Forelimb muscle (tissue), 1 donor: ENCODE measurements around the gene PCGF2. TPM values are rescaled to one million over a fixed set of nuclear protein-coding genes. Genes with fewer than 3 reads are reported as not detected.
"Not testable (repeated sequence)": the region's sequence is repeated elsewhere in the genome, so short reads cannot be mapped to it uniquely, and the experiment has no call there.

Experiments used
- DNase-seq: peaks from one replicate; pipeline ENCODE4 v3.0.0-alpha.2; 2013; ENCODE audit warnings: low read depth
- polyA plus RNA-seq: library from polyadenylated mRNA; unstranded; fragments of 120-200 nt; gene quantifications from one replicate; pipeline ENCODE4 v1.2.1, GENCODE V29; 2013; ENCODE audit not compliant: insufficient read length

Gene PCGF2
- polyA plus RNA-seq, 1 donor, result 30.6 TPM

DNA sequence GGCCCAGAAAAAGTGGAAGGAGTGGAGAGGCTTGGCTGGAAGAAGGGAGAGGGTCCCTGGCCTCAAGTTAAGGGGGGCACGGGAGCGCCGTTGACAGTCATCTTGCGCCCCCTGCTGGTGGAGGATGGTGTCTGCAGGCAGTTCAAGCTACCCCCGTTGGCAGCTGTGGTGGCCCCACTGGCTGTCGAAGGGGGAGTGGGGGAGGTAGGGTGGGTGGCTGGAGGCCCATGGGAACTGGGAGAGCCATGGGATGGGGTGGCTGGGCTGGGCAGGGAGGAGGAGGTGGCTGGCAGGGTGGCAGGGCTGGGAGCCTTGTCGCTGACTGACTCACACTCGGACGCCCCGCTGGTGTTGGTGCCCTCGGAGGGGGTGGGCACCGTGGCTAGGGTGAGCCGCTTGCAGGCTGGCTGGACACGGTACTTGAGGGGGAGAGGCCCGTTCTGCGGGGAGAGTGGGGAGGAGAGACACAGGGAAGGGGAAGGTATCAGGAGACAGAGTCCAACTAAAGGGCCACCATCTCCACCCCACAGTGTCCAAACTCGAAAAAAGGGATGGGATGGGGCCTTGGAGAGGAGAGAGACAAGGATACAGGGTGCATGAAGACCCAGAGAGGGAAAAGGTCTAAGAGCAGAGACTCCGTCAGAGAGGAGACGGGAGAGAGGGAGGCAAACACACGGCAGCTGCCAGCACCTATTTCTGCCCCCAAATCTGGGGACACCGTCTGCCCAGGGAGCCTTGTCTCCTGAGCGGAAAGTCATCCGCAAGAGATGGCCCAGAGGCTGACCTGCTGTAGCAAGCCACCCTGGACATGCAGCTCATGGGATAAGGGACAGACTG, 12.8 kb downstream of the PCGF2 start:
- no peak for DNase-seq

DNA sequence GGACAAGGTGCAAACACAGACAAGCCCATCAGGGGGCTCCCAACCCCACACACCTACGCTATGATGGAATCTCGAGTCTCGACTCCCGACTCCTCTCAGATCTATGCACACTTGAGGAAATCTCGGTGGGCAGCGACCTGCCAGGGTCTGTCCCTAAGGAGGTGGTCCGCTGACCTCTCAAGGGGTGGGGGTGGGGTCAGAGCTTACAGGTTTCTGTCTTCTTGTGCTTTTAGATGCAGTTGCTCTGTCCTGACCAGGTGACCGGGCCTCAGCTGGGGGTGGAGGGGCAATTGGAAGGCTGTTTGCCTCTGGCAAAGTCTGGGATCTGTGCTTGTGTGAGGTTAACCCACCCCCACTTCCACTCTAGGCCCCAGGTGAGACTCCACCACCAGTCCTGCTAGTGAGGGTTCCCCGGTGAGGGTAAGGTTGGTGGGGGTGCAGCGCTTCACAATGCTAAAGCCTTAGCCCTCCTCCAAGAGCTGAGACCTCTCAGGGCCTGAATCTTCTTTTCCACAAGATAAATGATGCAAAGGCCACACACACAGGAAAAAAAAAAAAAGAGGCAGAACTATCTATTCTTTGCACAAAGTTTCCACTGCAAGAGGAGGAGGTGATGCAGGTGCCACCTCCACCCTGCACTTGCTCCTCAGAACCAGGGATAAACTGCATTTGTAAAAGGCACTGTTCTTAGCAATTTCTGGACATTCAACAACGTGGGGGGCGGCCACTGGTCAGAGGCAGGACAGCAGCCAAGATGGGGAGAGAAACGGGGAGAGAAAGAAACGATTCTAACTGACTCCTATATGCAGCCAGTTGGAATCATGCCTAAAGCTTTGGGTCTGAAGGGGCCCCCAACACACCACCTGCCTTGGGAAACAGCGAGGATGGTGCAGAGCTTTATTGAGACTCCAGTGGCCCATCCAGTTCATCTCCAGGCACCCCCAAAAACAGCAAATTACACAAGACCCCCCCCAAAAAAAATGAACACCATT, 13.9 kb downstream of the PCGF2 start:
- DNase-seq, result no peak

DNA sequence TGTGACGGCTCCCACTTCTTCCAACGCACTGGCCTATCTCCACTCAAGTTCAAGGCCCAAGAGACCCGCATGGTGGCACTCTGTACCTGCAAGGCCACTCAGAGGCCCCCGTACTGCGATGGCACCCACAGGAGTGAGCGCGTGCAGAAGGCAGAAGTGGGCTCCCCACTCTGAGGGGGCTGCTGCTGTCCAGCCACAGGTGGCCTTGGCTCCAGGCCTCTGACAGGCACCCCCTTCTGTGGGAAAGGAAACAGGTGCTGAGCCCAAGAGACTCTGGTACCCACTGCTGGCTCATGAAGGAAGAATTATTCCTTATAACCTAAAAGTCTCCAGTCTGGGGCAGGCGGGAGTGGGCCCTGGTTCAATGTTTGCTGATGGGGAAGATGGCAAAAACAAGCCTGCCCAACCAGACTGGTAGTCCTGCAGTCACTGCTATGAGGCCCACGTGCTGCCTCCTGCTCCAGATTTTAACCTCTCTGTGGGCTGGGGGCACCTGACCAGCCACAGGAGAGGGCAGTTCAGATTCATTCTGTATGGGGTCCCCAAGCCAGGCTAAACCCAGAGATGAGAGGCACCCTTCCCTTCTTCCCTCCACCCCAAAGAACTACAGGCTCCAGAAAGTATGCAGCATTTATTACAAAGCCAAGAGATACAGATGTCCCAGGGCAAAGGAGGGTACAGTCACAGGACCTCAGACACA, 14.7 kb downstream of the PCGF2 start:
- DNase-seq, result no peak

DNA sequence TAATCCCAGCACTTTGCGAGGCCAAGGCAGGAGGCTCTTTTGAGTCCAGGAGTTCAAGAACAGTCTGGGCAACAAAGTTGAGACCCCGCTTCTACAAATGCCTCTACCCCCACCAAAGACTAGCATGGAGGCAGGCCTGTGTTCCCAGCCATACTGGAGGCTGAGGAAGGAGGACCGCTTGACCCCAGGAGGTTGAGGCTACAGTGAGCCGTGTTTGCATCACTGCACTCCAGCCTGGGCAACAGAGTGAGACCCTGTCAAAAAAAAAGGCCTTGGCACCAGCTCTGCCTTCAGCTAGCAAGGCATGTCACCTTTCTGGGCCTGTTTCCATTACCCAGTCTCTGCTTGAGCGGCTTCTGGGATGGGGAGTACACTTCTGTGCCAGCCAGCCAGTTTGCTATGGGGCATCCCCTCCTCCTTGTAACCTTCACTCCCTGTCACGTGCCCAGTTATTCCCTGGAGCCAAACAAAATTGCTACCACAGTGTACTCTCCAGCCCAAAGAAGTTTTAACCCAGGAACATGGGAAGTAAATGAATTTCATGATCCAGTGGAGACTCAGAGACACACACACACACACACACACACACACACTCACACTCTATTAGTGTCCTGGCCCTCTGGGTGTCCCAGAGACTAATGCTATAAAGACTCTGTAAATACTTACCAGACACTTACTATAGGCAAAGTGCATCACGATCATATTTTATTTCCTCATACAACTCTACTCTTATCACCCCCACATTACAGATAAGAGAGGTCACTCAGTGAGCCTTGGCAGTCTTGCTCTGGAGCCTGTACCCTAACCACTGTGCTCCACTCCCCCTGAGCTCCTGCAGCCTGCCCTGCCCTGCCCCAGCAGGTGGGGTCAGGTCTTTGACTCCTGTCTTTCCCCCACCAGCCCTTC, 15.5 kb downstream of the PCGF2 start:
- DNase-seq, result no peak

DNA sequence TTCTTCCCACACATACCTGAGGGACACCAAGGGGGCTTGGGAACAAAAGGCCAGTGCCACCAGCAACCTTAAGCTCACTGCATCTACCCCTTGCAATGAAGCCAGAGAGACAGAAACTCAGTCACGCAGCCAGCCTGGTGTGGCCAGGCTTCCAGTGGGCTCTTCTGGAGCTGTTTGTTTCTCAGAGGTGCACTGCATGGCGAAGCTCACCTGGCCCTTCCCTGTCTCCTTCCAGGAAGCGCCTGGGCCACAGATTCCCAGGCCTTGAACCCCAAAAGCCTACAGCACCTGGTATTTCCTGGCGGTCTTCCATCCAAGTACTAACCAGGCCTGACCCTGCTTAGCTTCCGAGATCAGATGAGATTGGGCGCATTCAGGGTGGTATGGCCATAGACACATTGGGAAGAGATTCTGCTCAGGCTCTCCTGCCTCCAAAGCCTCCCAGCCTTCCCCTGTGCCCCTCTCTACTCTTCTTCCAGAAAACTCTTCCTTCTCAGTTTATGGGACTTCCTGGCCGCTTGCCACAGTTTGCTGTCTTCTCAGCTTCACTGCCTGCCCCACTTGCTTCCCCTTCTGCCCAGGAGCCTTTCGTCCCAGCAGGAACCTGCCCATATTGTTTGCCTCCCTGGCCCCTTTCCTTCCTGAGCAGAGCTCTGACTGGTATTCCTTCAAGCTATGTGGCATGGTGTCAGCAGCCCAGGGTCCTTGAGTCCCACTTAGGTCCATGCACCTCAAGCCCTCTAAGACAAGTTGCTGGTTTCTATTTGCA, 16.4 kb downstream of the PCGF2 start:
- no peak for DNase-seq

DNA sequence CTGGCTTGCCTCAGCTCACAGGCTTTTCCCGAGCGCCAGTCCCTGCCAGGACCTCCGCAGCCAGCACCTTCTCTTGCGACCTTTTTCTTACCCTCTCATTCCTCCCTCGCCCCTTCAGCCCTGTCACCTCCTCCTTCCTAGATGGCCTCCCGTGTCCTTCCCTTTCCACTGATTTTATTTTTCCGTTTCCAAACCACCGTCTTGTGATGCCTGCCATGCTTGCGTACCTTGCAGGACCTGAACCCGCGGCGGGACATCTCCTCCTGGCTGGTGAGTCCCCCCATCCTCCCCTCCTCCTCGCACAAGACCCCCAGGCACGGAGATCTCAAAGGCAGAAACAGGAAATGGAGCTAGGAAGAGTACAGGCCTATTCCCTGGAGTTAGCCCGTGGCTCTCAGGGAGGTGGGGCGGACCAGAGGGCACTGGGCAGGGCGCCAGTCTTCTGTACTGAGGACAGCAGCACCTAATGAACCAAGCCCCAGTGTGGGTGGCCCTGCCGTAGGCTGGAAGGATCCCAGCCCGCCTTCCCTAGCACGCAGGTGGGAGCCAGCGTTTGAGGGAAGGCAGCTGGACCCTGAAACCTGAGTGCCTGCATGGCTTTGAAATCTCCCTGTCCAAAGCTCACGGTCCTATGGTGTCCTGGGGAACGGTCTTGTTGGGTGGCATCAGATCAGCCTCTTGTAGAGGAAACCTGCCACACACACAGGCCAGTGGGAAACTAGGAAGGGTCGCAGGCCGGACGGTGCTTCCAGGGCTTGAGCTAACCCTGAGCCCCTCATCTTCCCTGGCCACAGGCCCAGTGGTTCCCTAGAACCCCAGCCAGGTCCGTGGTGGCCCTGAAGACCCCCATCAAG, 17.4 kb downstream of the PCGF2 start:
- no peak for DNase-seq

DNA sequence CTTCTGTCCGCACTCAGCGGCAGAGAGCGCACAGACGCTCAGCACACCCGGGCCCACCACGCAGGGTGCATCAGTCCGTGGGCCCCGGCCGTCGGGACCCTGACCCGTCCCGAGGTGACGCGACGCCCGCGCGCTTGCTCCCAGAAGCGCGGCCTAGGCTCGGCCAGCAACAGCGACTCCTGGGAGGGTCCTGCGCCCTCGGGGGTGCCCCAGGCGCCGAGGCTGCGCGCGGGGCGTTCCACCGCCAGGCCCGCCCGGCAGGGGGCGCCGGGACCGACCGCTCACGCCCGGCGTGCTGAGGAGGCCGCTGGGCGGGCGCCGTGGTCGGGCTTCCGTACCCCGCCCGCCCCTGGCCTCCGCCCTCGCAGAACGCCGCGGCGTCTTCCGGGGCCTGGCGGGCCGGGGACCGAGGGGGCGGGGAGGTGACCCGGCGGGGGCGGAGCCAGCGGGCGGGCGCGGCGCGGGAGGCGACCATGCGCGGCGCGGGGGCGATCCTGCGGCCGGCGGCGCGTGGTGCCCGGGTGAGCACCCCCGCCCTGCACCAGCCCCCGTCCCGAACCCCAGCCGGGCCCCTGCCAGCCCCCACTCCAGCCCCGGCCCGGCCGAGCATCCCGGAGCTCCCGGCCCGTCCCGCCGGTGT, 18.1 kb downstream of the PCGF2 start, which contains the start of gene CISD3:
Gene CISD3 (plus strand): TSS at position 456 of the 640 bp plus-strand sequence. CDS start 18 bp downstream, at position 474.
- DNase-seq, result no peak

DNA sequence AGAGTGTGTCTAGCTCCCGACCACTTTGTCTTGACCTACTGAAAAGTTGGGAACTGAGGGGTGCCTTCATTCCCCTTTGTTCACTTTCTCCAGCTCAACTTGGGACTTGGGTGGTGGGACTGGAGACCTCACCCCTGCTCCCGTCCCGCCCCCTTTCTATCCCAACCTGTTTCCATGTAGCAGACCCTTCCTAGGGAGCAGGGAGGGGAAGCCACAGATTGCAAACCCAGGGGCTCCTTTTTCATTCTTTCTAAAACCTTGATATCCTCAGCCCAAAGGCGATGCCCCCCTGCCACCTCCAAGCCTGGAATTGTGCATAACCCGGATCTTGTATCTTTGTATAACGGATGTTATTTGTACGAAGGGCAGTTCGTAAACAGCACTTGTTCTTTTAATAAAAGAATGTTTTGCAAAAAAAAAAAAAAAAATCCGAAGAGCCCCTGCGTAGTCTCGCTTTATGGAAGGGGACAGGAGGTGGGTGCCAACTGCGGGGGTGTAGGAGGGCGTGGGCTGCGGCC, 18.7 kb downstream of the PCGF2 start:
- no peak for DNase-seq

DNA sequence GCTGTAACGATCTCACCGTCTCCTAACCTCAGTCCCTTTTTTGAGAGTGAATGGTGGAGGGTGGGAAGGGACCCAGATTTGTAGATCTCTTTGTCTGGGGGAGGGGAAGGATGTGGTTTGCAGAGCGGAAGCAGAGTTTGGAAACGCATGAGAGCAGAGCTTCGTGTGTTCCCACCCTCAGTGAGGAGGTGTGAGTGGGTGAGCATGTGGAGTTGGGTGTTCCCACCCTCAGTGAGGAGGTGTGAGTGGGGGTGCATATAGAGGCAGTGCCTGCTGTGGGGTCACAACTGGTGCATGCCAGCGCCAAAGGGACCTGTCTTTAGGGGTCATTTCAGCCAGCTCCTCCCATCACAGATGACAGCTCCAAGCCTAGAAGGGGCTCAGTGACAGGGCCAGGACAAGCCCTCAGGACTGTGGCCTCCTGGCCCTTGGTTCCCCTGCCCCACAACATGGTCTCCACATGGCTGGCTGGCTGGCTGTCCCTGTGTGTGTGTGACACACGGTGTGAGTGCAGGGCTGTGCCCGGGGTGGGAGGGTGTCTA, 19.8 kb downstream of the PCGF2 start:
- no peak for DNase-seq

DNA sequence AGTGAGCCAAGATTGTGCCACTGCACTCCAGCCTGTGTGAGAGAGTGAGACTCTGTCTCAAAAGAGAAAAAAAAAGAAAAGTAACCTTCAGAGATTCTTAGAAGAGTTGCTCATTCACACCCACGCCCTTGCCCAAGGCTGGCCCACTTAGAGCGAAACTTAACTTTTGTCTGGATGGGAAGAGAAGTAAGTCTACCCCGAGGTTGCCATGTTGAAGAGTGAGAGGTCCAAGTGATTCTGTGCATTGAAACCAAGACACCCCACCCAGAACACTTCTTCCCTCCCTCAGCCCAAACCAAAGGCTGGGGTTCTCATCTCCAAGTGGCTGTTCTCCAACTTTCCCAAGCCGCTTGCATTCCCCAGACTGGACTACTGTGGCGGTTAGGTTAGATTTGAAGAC, 20.4 kb downstream of the PCGF2 start:
- DNase-seq, result no peak

DNA sequence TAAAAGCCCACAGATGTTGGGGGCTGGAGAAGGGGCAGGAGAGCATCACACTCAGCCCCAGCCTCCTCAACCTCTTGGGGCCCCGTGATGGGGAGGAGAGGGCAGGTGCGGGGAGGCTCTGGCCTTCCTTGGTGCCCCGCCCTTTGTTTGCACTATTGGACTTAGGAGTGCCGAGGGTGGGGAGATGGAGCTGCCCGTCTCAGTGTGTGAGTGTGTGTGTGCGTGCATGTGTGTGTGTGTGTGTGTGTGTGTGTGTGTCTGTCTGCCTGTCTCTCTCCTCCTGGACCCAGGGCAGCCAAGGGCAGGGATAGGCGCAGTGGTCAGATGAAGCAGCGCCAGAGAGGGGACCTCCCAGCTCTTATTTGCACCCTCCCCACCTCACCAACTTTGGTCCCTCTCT, 22.0 kb downstream of the PCGF2 start:
- DNase-seq, result not testable (repeated sequence)

DNA sequence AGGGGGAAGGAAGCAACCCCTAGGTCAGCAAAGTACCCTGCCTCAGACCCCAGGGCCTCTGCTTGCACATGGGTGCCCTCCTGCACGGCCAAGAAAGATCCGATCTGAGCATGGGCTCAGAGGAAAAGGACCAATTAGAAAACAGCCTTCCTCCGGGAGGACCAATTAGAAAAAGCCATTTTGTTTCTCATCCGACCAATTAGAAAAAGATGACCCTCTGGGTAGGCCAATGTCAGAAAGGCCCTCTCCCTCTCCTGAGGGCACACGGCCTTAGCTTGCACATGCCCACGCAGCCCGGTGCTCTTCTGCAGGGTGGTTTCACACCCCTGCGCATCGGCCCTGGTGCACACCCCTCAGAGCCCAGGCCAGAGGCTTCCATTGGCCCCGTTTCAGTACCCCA, 23.1 kb downstream of the PCGF2 start:
- no peak for DNase-seq

DNA sequence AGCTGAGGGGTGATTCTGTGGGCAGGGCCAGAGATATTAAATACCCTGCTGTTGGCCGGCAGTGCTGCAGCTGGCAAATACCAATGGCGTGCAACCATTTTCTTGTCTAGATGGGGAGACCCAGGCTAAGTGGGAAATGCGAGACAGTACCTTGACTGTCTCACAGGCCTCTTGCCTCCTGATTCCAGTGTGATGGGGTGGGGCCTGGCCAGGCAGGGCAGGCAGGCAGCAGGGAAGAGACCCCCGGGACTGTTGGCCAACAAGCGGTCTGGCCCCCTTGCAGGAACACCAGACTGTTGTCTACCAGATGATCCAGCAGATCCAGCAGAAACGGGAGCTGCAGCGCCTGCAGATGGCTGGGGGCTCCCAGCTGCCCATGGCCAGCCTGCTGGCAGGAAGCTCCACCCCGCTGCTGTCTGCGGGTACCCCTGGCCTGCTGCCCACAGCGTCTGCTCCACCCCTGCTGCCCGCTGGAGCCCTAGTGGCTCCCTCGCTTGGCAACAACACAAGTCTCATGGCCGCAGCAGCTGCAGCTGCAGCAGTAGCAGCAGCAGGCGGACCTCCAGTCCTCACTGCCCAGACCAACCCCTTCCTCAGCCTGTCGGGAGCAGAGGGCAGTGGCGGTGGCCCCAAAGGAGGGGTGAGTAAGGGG, 23.7 kb downstream of the PCGF2 start:
- no peak for DNase-seq

DNA sequence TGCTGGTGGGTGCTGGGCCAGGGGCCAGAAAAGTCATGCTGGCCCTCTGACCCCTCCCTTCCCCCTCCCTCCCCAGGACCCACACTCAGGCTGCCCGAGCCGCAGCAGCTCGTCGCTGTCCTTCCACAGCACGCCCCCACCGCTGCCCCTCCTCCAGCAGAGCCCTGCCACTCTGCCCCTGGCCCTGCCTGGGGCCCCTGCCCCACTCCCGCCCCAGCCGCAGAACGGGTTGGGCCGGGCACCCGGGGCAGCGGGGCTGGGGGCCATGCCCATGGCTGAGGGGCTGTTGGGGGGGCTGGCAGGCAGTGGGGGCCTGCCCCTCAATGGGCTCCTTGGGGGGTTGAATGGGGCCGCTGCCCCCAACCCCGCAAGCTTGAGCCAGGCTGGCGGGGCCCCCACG, 26.3 kb downstream of the PCGF2 start:
- no peak for DNase-seq

DNA sequence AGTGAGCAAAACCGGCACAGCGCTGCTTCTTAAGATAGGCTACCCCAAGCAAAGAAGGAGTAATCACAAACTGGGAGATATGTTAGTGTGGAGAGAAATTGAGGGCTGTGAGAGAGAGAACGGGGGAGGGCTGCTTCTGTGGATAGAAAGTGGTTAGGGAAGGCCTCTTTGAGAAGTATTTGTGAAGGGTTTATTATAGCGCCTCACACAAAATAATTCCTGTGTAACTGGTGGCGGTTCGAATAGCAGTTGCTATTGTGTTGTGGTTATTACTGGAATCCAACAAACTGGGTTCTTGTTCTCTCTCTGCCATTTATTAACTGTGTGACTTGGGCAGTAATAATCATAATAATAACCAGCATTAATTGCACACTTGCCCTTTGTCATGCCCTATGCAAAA, 27.2 kb downstream of the PCGF2 start:
- DNase-seq, result no peak

DNA sequence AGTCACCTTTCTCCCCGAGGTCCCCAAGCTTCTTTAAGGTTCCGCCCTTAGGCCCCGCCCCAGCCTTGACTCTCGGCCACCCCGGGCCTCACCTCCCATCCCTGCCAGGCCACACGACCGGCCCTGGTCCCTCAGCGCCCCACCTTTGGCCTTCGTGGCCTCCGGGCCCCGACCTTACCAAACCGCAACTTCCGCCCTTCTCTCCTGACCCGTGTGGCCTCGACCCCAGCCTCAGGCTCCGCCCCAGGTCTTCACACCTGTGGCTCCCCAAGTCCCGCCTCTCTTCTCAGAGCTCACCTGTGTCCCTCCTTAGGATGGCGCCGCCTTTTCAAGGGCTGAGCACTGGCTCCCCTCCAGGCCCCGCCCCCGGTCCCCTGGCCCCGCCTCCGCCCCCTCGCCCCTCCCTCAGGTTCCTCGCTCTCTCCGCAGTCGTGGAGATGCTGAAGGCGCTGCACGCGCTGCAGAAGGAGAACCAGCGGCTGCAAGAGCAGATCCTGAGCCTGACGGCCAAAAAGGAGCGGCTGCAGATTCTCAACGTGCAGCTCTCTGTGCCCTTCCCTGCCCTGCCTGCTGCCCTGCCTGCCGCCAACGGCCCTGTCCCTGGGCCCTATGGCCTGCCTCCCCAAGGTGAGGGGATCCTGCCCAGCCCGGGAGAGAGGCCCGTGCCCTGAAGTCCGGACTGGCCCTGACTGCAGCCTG, 28.0 kb downstream of the PCGF2 start:
- DNase-seq, result no peak
